HCT116 (cell line): Measurements from ENCODE around the gene LHB. TPM values are rescaled to one million over a fixed set of nuclear protein-coding genes. Genes with fewer than 3 reads are reported as not detected.

Source experiments
- ATAC-seq: fragments of 200-7000 bp; cut with Tn5 transposase; 2 replicates; pipeline ENCODE4 v1.9.1; 2020; ENCODE audit warnings: mild to moderate bottlenecking, moderate library complexity
- BruUV-seq: library from RNA; stranded (reverse); fragments of 400-500 nt; replicated peaks from 2 replicates; lab custom pipeline; 2021; lab: Mats Ljungman, UMichigan
- CTCF ChIA-PET: fragments of 300-600 bp; sonication (Branson Sonifier 250); formaldehyde crosslinking; loops from one replicate; lab custom pipeline; 2021; ENCODE audit warnings: antibody characterized with exemption; lab: Charles Lee
- POLR2A ChIA-PET: fragments of 300-600, 350-600 bp; sonication (Branson Sonifier 250); formaldehyde crosslinking; loops from one replicate; lab custom pipeline; 2021; ENCODE audit warnings: antibody characterized with exemption; lab: Charles Lee
- RAD21 ChIA-PET, 2 experiments: fragments of 300-600 bp; sonication (Branson Sonifier 250); formaldehyde crosslinking; loops; one replicate each; lab custom pipeline; 2023; ENCODE audit warnings: low total read pairs in 2 of 2; ENCODE audit not compliant: uncharacterized antibody in 2 of 2, unreplicated experiment in 2 of 2, low non-redundant PET in 1 of 2; lab: Charles Lee
- DNase-seq: peaks from one replicate; pipeline ENCODE4 v3.0.0-alpha.2; 2010; ENCODE audit warnings: low read depth, low spot score
- H2AFZ ChIP-seq: fragments of 200-600 bp; shearing (Covaris generic), sonication (generic); 2 replicates; pipeline ENCODE4 v1.6.1; 2017; ENCODE audit warnings: low read depth, mixed run types, mixed read lengths, antibody characterized with exemption, low read length; ENCODE audit not compliant: poor library complexity, severe bottlenecking
- H3K27ac ChIP-seq: 2 replicates; pipeline ENCODE4 v1.5.1; 2012; ENCODE audit warnings: low read depth, low read length
- H3K27me3 ChIP-seq: fragments of 200-600 bp; sonication (generic); 2 replicates; pipeline ENCODE4 v1.6.1; 2016; ENCODE audit warnings: mixed run types, low read length, mixed read lengths; ENCODE audit not compliant: insufficient read depth
- H3K36me3 ChIP-seq, 2 experiments: fragments of 200-500 bp in 1 of 2; fragments of 200-600 bp in 1 of 2; sonication (Bioruptor generic) in 1 of 2; sonication (generic) in 1 of 2; 2 replicates each; pipeline versions ENCODE4 v1.5.1 to v1.6.1; 2014 to 2016; ENCODE audit warnings: low read length in 2 of 2, inconsistent platforms in 1 of 2, mixed read lengths in 1 of 2, mixed run types in 1 of 2; ENCODE audit not compliant: insufficient read depth in 2 of 2, control insufficient read depth in 1 of 2
- H3K4me1 ChIP-seq, 2 experiments: fragments of 200-600 bp in 1 of 2; sonication (generic) in 1 of 2; 2 replicates each; pipeline versions ENCODE4 v1.5.1 to v1.6.1; 2012 to 2017; ENCODE audit warnings: low read length in 2 of 2, inconsistent platforms in 1 of 2, mild to moderate bottlenecking in 1 of 2, mixed read lengths in 1 of 2, mixed run types in 1 of 2, moderate library complexity in 1 of 2; ENCODE audit not compliant: insufficient read depth in 2 of 2, control insufficient read depth in 1 of 2
- H3K4me2 ChIP-seq: fragments of 200-600 bp; sonication (generic); 2 replicates; pipeline ENCODE4 v1.6.1; 2017; ENCODE audit warnings: mixed run types, low read length, mixed read lengths
- H3K4me3 ChIP-seq, 2 experiments: fragments of 200-600 bp in 1 of 2; sonication (generic) in 1 of 2; replicated peaks in 1 of 2; 2 replicates each; pipeline ENCODE4 v1.5.1; 2011 to 2016; ENCODE audit warnings: low read length in 2 of 2, control low read depth in 1 of 2, low read depth in 1 of 2, mild to moderate bottlenecking in 1 of 2, mixed read lengths in 1 of 2, mixed run types in 1 of 2
- H3K79me2 ChIP-seq: fragments of 200-600 bp; sonication (generic); 2 replicates; pipeline ENCODE4 v1.6.1; 2017; ENCODE audit warnings: mild to moderate bottlenecking, mixed run types, low read length, moderate library complexity, mixed read lengths; ENCODE audit not compliant: insufficient read depth
- H3K9ac ChIP-seq: fragments of 200-600 bp; sonication (generic); 2 replicates; pipeline ENCODE4 v1.6.1; 2016; ENCODE audit warnings: low read length, mixed read lengths
- H3K9me2 ChIP-seq: fragments of 200-600 bp; sonication (generic), shearing (Covaris generic); 2 replicates; pipeline ENCODE4 v1.6.1; 2017; ENCODE audit warnings: mixed run types, mild to moderate bottlenecking, moderate library complexity; ENCODE audit not compliant: insufficient read depth
- H3K9me3 ChIP-seq, 2 experiments: fragments of 200-500 bp in 1 of 2; fragments of 200-600 bp in 1 of 2; sonication (Bioruptor generic) in 1 of 2; sonication (generic) in 1 of 2; 2 replicates each; pipeline ENCODE4 v1.6.1; 2014 to 2017; ENCODE audit warnings: low read length in 2 of 2, mixed read lengths in 2 of 2, inconsistent platforms in 1 of 2, low read depth in 1 of 2, mild to moderate bottlenecking in 1 of 2, mixed run types in 1 of 2, moderate library complexity in 1 of 2; ENCODE audit not compliant: control insufficient read depth in 1 of 2, insufficient read depth in 1 of 2
- H4K20me1 ChIP-seq: fragments of 200-600 bp; sonication (generic), shearing (Covaris generic); 2 replicates; pipeline ENCODE4 v1.6.1; 2017; ENCODE audit warnings: mixed run types, mild to moderate bottlenecking, moderate library complexity; ENCODE audit not compliant: insufficient read depth
- CEBPB ChIP-seq: IDR thresholded peaks from 2 replicates; pipeline ENCODE4 v1.6.1; 2012; ENCODE audit warnings: low read depth
- ELF1 ChIP-seq: IDR thresholded peaks from 2 replicates; pipeline ENCODE4 v1.6.1; 2012; ENCODE audit warnings: low read depth, borderline replicate concordance
- EZH2phosphoT487 ChIP-seq: fragments of 200-600 bp; IDR thresholded peaks from 2 replicates; pipeline ENCODE4 v1.6.1; 2018; ENCODE audit warnings: antibody characterized with exemption, borderline replicate concordance
- JUND ChIP-seq: IDR thresholded peaks from 2 replicates; pipeline ENCODE4 v1.6.1; 2012
- POLR2A ChIP-seq: IDR thresholded peaks from 2 replicates; pipeline ENCODE4 v1.7.0; 2011; ENCODE audit warnings: borderline replicate concordance; ENCODE audit not compliant: insufficient read depth, insufficient read length; ENCODE audit errors: extremely low read depth
- RAD21 ChIP-seq: IDR thresholded peaks from 2 replicates; pipeline ENCODE4 v1.6.1; 2012; ENCODE audit warnings: low read depth, mild to moderate bottlenecking
- SRF ChIP-seq: IDR thresholded peaks from 2 replicates; pipeline ENCODE4 v1.6.1; 2012; ENCODE audit warnings: low read depth
- YY1 ChIP-seq: IDR thresholded peaks from 2 replicates; pipeline ENCODE4 v1.6.1; 2011; ENCODE audit warnings: low read length, low read depth, moderate library complexity, mild to moderate bottlenecking; ENCODE audit not compliant: insufficient replicate concordance; ENCODE audit errors: extremely low read depth
- ZFX ChIP-seq: fragments of 450-650 bp; IDR thresholded peaks from 2 replicates; pipeline ENCODE4 v1.6.1; 2017
- intact Hi-C: fragments of 100-400 bp; cut with micrococcal nuclease; formaldehyde crosslinking; loops from 2 replicates; pipeline ENCODE4 v1.10.0; 2022
- total RNA-seq: library from RNA; stranded (reverse); gene quantifications from one replicate; pipeline ENCODE4 v1.2.1, GENCODE V29; 2021; ENCODE audit not compliant: unreplicated experiment
- TF ChIP-seq, protein P1 (sequence below): IDR thresholded peaks from 2 replicates; pipeline ENCODE4 v1.6.1; 2011; ENCODE audit warnings: mild to moderate bottlenecking, low read length, moderate library complexity; ENCODE audit not compliant: insufficient replicate concordance; ENCODE audit errors: extremely low read depth
- TF ChIP-seq, protein P2 (sequence below): IDR thresholded peaks from 2 replicates; pipeline ENCODE4 v1.6.1; 2012

The LHB gene
- total RNA-seq, 1 experiment from 2014 or later = 3.7 TPM

DNA sequence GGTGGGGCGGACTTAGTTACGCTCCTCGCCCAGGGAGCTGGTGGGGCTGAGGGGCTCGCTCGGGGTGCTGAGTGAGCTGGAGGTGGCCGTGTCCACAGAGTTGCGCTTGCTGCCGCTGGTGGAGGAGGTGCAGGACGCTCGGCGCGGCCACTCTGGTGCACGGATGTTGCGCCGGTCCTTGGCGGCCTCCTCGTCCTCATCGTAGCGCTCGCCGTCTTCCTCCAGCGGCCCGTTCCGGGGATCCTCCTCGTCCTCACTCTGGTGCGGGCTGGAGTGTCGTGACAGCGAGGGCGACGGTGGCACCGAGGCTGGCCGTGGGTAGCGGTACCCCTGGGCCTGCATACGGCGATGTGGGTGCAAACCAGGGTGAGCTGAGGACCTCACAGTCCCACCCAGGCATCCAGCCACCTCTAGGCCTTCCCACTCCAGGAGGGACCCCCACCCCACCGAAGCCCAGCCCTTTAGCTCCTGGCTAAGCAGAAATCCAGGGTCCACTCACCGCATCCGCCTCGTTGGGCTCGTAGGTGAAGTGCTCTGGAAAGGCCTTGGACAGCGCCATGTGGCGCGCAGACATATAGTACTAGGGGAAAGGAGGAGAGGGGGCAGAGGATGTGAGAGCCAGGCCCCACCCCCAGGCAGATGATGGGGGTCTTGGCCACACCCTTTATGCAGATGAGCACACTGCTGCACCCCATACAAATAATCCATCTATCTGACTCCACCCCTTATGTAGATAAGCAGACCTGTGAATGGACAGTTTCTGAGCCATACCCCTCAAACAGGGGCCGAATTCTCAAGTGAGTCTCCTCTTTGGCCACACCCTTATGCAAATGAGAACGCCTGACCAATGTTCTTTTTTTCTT is 47.4 kb downstream of the LHB start:
- POLR2A ChIA-PET = interaction anchor here (0.5 to 1.9 kb wide), 2 partner anchors 24 to 131 kb away, joined by 5 to 11 read pairs; partner anchors contain the start of genes GYS1 and RUVBL2
- H3K4me1 ChIP-seq = peaks cover 3 to 27% of the 10 kb centered on the region in 2 experiments
- peaks cover 14 to 36% of the 10 kb centered on the region in 2 experiments; a peak in 3 of 4 replicates for H3K36me3 ChIP-seq
- RAD21 ChIA-PET = no interaction called here
- no peak overlapping the region for H3K27ac ChIP-seq
- TF ChIP-seq, protein P1, sequence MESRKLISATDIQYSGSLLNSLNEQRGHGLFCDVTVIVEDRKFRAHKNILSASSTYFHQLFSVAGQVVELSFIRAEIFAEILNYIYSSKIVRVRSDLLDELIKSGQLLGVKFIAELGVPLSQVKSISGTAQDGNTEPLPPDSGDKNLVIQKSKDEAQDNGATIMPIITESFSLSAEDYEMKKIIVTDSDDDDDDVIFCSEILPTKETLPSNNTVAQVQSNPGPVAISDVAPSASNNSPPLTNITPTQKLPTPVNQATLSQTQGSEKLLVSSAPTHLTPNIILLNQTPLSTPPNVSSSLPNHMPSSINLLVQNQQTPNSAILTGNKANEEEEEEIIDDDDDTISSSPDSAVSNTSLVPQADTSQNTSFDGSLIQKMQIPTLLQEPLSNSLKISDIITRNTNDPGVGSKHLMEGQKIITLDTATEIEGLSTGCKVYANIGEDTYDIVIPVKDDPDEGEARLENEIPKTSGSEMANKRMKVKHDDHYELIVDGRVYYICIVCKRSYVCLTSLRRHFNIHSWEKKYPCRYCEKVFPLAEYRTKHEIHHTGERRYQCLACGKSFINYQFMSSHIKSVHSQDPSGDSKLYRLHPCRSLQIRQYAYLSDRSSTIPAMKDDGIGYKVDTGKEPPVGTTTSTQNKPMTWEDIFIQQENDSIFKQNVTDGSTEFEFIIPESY = no peak
- TF ChIP-seq POLR2A (no peak), CEBPB (no peak), RAD21 (no peak), EZH2phosphoT487 (no peak), SRF (no peak), ZFX (no peak), JUND (no peak), YY1 (no peak), ELF1 (no peak)
- TF ChIP-seq, protein P2, sequence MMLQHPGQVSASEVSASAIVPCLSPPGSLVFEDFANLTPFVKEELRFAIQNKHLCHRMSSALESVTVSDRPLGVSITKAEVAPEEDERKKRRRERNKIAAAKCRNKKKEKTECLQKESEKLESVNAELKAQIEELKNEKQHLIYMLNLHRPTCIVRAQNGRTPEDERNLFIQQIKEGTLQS = no peak
- no peaks in the 10 kb centered on the region for H3K27me3 ChIP-seq
- H3K9me2 ChIP-seq = no peaks in the 10 kb centered on the region
- H3K4me3 ChIP-seq = no peak overlapping the region
- intact Hi-C loops = loop anchor here (5.0 kb wide), 1 partner anchor 97 kb away; the partner anchor contains the start of gene PPP1R15A
- H4K20me1 ChIP-seq = peaks cover 9% of the 10 kb centered on the region; the same call in 1 of the 2 replicates
- no peaks in the 10 kb centered on the region for H3K9me3 ChIP-seq
- DNase-seq (no peak), ATAC-seq (no peak)
- BruUV-seq = no TSS peak
- no peak overlapping the region for H3K9ac ChIP-seq
- no peak overlapping the region for H3K4me2 ChIP-seq
- peaks cover 16% of the 10 kb centered on the region for H3K79me2 ChIP-seq
- no peak overlapping the region for H2AFZ ChIP-seq
- CTCF ChIA-PET = interaction anchor here (1.3 to 3.2 kb wide), 6 partner anchors 8 to 174 kb away, joined by 7 to 28 read pairs (median 13); partner anchors contain the start of genes GYS1, PPP1R15A and RUVBL2
